AG10803 (cell line): ENCODE measurements around the gene REG3A.

Experiments
- DNase-seq: peaks from one replicate; pipeline ENCODE4 v3.0.0; 2010; ENCODE audit warnings: low read depth
- H3K4me3 ChIP-seq: 2 replicates; pipeline ENCODE4 v1.5.1; 2011; ENCODE audit warnings: mild to moderate bottlenecking, low read length, control low read depth
- TF ChIP-seq, protein P1 (sequence below): conservative IDR thresholded peaks from 2 replicates; pipeline ENCODE4 v1.5.1; 2011; ENCODE audit warnings: mild to moderate bottlenecking, low read length, control low read depth, inconsistent platforms

Gene REG3A

GRCh38 chr2:79139423-79139822, 20.1 kb downstream of the REG3A start:
- no peak for DNase-seq
- TF ChIP-seq, protein P1, sequence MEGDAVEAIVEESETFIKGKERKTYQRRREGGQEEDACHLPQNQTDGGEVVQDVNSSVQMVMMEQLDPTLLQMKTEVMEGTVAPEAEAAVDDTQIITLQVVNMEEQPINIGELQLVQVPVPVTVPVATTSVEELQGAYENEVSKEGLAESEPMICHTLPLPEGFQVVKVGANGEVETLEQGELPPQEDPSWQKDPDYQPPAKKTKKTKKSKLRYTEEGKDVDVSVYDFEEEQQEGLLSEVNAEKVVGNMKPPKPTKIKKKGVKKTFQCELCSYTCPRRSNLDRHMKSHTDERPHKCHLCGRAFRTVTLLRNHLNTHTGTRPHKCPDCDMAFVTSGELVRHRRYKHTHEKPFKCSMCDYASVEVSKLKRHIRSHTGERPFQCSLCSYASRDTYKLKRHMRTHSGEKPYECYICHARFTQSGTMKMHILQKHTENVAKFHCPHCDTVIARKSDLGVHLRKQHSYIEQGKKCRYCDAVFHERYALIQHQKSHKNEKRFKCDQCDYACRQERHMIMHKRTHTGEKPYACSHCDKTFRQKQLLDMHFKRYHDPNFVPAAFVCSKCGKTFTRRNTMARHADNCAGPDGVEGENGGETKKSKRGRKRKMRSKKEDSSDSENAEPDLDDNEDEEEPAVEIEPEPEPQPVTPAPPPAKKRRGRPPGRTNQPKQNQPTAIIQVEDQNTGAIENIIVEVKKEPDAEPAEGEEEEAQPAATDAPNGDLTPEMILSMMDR, result no peak
- no peak overlapping the region for H3K4me3 ChIP-seq

- TF ChIP-seq, protein P1, result no peak
- H3K4me3 ChIP-seq, result no peak overlapping the region
- DNase-seq, result no peak
These were observed 21.2 kb downstream of the REG3A start for GRCh38 chr2:79138385-79138784.

DNA sequence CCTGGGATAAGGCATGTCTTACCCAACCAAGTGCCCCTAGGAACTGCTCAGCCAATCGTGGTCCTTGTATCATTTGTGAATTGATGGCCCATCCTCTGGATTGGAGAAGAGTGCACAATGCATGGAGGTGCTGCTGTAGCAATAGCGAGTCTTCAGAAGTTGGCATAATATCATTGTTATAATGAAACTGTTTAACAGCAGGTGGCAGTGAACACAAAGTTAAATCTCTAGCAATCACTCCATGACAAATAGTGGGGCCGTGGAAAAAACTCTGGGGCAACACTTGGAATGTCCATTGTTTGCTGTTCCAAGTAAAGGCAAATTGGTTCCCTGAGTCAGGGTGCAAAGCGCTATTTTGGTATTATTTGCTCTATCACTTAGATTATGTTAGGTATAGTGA, 27.9 kb downstream of the REG3A start:
- DNase-seq, result no peak
- TF ChIP-seq, protein P1, result no peak
- no peak overlapping the region for H3K4me3 ChIP-seq

DNA sequence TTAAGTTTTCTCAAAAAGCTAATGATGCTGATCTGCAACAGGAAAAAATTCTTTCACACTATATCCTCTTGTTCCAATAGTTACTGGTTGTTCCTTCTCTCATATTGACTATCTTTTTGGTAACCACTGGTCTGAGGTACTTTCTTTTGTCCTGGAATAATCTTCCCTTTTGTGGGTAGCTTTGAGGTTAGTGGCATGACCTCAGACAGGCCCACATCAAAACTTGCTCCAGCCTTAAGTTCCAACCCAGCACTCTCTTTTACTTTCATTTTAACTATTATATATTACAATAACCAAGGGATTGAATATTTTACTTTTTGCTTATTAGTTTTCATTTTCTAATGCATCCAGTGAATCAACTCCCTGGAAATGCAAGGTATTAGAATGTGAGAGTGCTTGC, 29.7 kb downstream of the REG3A start:
- TF ChIP-seq, protein P1, result no peak
- DNase-seq, result no peak
- no peak overlapping the region for H3K4me3 ChIP-seq

GRCh38 chr2:79129260-79129659, 30.3 kb downstream of the REG3A start:
- no peak for DNase-seq
- H3K4me3 ChIP-seq, result no peak overlapping the region
- TF ChIP-seq, protein P1, result no peak

DNA sequence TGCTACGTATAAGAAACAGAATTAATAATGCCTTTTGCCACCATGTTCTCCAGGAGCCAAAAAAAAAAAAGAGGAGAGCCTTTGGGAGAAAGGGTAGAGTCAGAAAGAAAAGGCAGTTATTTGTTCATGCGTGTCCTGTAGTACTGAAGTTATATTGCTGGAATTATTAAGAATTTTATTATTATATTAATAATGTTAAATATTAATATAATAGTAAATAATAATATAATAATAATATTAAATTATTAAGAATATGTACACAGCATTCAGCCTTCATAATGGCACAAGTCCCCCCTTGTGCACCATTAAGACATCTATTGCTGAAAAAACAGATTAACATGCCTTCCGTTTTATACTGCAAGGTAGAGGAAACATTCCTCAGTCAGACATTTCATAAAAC, 31.1 kb downstream of the REG3A start:
- TF ChIP-seq, protein P1, result no peak
- no peak overlapping the region for H3K4me3 ChIP-seq
- no peak for DNase-seq

- no peak overlapping the region for H3K4me3 ChIP-seq
- no peak for DNase-seq
- TF ChIP-seq, protein P1, result no peak
These were observed 33.9 kb downstream of the REG3A start for GRCh38 chr2:79125721-79125985.
